HEK293 (cell line): Measurements from ENCODE around the gene ALDH1B1.

Experiments used
- HOXA7 ChIP-seq: sonication (generic); formaldehyde crosslinking; IDR thresholded peaks from 2 replicates; pipeline ENCODE4 v1.8.1; 2022; ENCODE audit warnings: missing genetic modification reagents, borderline replicate concordance
- SP2 ChIP-seq: fragments of 450-650 bp; formaldehyde crosslinking; IDR thresholded peaks from 2 replicates; pipeline ENCODE4 v1.5.1; 2016; ENCODE audit warnings: missing biosample characterization, missing genetic modification characterization
- TSHZ1 ChIP-seq: fragments of 450-650 bp; formaldehyde crosslinking; IDR thresholded peaks from 2 replicates; pipeline ENCODE4 v1.5.1; 2016; ENCODE audit warnings: missing biosample characterization, missing genetic modification characterization, borderline replicate concordance
- YY1 ChIP-seq: fragments of 450-650 bp; formaldehyde crosslinking; IDR thresholded peaks from 2 replicates; pipeline ENCODE4 v1.5.1; 2018; ENCODE audit warnings: missing biosample characterization, missing genetic modification characterization
- ZBTB1 ChIP-seq: fragments of 450-650 bp; formaldehyde crosslinking; IDR thresholded peaks from 2 replicates; pipeline ENCODE4 v1.5.1; 2016; ENCODE audit warnings: missing biosample characterization, missing genetic modification characterization
- ZBTB8A ChIP-seq: fragments of 450-650 bp; formaldehyde crosslinking; IDR thresholded peaks from 2 replicates; pipeline ENCODE4 v1.5.1; 2016; ENCODE audit warnings: missing biosample characterization, missing genetic modification characterization
- ZNF274 ChIP-seq, 2 experiments: fragments of 200-500 bp in 1 of 2; fragments of 450-650 bp in 1 of 2; sonication (Bioruptor generic) in 1 of 2; formaldehyde crosslinking in 1 of 2; IDR thresholded peaks; 2 replicates each; pipeline versions ENCODE4 v1.5.1 to v1.6.1; 2014 to 2016; ENCODE audit warnings: borderline replicate concordance in 1 of 2, inconsistent platforms in 1 of 2, low read length in 1 of 2, missing biosample characterization in 1 of 2, missing genetic modification characterization in 1 of 2
- ZNF521 ChIP-seq: fragments of 450-650 bp; formaldehyde crosslinking; IDR thresholded peaks from 2 replicates; pipeline ENCODE4 v1.5.1; 2017; ENCODE audit warnings: missing biosample characterization, mild to moderate bottlenecking, missing genetic modification characterization
- ZNF610 ChIP-seq: fragments of 450-650 bp; formaldehyde crosslinking; IDR thresholded peaks from 2 replicates; pipeline ENCODE4 v1.5.1; 2016; ENCODE audit warnings: missing biosample characterization, missing genetic modification characterization, borderline replicate concordance
- TF ChIP-seq, protein P1 (sequence below): fragments of 450-650 bp; formaldehyde crosslinking; IDR thresholded peaks from 2 replicates; pipeline ENCODE4 v1.5.1; 2016; ENCODE audit warnings: missing biosample characterization, missing genetic modification characterization, low read depth
- TF ChIP-seq, protein P2 (sequence below): fragments of 450-650 bp; formaldehyde crosslinking; IDR thresholded peaks from 2 replicates; pipeline ENCODE4 v1.5.1; 2016; ENCODE audit warnings: missing biosample characterization, missing genetic modification characterization

- TF ChIP-seq ZNF521 (tag by site-specific recombination) (no peak), SP2 (tag by site-specific recombination) (no peak), ZNF610 (tag by site-specific recombination) (no peak), TSHZ1 (tag by site-specific recombination) (no peak), ZBTB8A (tag by site-specific recombination) (no peak), YY1 (tag by site-specific recombination) (no peak), HOXA7 (CRISPR knock-in tag) (no peak), ZNF274 (IDR thresholded peaks at IDR 0.05; ENCODE audit: low read length) (no peak), ZNF274 (tag by site-specific recombination; IDR thresholded peaks at IDR 0.05; ENCODE audit: borderline replicate concordance) (no peak), ZBTB1 (tag by site-specific recombination) (no peak)
- TF ChIP-seq, protein P1, sequence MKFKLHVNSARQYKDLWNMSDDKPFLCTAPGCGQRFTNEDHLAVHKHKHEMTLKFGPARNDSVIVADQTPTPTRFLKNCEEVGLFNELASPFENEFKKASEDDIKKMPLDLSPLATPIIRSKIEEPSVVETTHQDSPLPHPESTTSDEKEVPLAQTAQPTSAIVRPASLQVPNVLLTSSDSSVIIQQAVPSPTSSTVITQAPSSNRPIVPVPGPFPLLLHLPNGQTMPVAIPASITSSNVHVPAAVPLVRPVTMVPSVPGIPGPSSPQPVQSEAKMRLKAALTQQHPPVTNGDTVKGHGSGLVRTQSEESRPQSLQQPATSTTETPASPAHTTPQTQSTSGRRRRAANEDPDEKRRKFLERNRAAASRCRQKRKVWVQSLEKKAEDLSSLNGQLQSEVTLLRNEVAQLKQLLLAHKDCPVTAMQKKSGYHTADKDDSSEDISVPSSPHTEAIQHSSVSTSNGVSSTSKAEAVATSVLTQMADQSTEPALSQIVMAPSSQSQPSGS (tag by site-specific recombination) = no peak
- TF ChIP-seq, protein P2, sequence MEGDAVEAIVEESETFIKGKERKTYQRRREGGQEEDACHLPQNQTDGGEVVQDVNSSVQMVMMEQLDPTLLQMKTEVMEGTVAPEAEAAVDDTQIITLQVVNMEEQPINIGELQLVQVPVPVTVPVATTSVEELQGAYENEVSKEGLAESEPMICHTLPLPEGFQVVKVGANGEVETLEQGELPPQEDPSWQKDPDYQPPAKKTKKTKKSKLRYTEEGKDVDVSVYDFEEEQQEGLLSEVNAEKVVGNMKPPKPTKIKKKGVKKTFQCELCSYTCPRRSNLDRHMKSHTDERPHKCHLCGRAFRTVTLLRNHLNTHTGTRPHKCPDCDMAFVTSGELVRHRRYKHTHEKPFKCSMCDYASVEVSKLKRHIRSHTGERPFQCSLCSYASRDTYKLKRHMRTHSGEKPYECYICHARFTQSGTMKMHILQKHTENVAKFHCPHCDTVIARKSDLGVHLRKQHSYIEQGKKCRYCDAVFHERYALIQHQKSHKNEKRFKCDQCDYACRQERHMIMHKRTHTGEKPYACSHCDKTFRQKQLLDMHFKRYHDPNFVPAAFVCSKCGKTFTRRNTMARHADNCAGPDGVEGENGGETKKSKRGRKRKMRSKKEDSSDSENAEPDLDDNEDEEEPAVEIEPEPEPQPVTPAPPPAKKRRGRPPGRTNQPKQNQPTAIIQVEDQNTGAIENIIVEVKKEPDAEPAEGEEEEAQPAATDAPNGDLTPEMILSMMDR (tag by site-specific recombination) = no peak
These were observed 11.8 kb downstream of the ALDH1B1 start for GRCh38 chr9:38404314-38404713.
